HEK293T (cell line): Measurements from ENCODE around the gene SLC10A1.

Experiments used
- ARNT ChIP-seq: fragments of 450-650 bp; IDR thresholded peaks from 2 replicates; pipeline ENCODE4 v1.6.1; 2017; ENCODE audit warnings: mild to moderate bottlenecking
- BHLHE40 ChIP-seq: fragments of 450-650 bp; IDR thresholded peaks from 2 replicates; pipeline ENCODE4 v1.6.1; 2016; ENCODE audit warnings: mild to moderate bottlenecking, moderate library complexity, borderline replicate concordance
- CTBP1 ChIP-seq: fragments of 450-650 bp; IDR thresholded peaks from 2 replicates; pipeline ENCODE4 v1.6.1; 2016; ENCODE audit warnings: borderline replicate concordance
- FOXA1 ChIP-seq: fragments of 450-650 bp; IDR thresholded peaks from 2 replicates; pipeline ENCODE4 v1.6.1; 2016; ENCODE audit warnings: mild to moderate bottlenecking
- FOXM1 ChIP-seq: fragments of 450-650 bp; IDR thresholded peaks from 2 replicates; pipeline ENCODE4 v1.6.1; 2017; ENCODE audit warnings: mild to moderate bottlenecking, borderline replicate concordance
- HDGF ChIP-seq: fragments of 450-650 bp; IDR thresholded peaks from 2 replicates; pipeline ENCODE4 v1.6.1; 2017; ENCODE audit warnings: antibody characterized with exemption, borderline replicate concordance
- L3MBTL2 ChIP-seq: fragments of 450-650 bp; conservative IDR thresholded peaks from 2 replicates; pipeline ENCODE4 v1.6.1; 2016; ENCODE audit warnings: mild to moderate bottlenecking
- LEF1 ChIP-seq: fragments of 450-650 bp; IDR thresholded peaks from 2 replicates; pipeline ENCODE4 v1.6.1; 2017; ENCODE audit warnings: mild to moderate bottlenecking, borderline replicate concordance
- NFRKB ChIP-seq: fragments of 450-650 bp; IDR thresholded peaks from 2 replicates; pipeline ENCODE4 v1.6.1; 2016; ENCODE audit warnings: mild to moderate bottlenecking, moderate library complexity
- SP1 ChIP-seq: fragments of 450-650 bp; IDR thresholded peaks from 2 replicates; pipeline ENCODE4 v1.6.1; 2017
- SUZ12 ChIP-seq: fragments of 450-650 bp; IDR thresholded peaks from 2 replicates; pipeline ENCODE4 v1.6.1; 2016; ENCODE audit warnings: mild to moderate bottlenecking
- TARDBP ChIP-seq: fragments of 450-650 bp; IDR thresholded peaks from 2 replicates; pipeline ENCODE4 v1.6.1; 2016
- ZNF384 ChIP-seq: fragments of 450-650 bp; IDR thresholded peaks from 2 replicates; pipeline ENCODE4 v1.6.1; 2016

- TF ChIP-seq SP1 (no peak), FOXM1 (no peak), ARNT (no peak), ZNF384 (no peak), SUZ12 (no peak), TARDBP (no peak), L3MBTL2 (no peak), NFRKB (no peak), FOXA1 (no peak), CTBP1 (no peak), LEF1 (no peak), BHLHE40 (no peak), HDGF (no peak)
Measured at GRCh38 chr14:69839661-69840060, 42.6 kb upstream of the SLC10A1 start.
